Glomerular visceral epithelial cell (primary cell): ENCODE data around the gene PLA2G3.
"Not testable (repeated sequence)": the region's sequence is repeated elsewhere in the genome, so short reads cannot be mapped to it uniquely, and the experiment has no call there.

ENCODE experiments used
- DNase-seq: peaks from one replicate; pipeline ENCODE4 v3.0.0-alpha.2; 2016; ENCODE audit errors: extremely low spot score

Gene PLA2G3

GRCh38 chr22:31139866-31140716, at the start of gene PLA2G3:
Gene PLA2G3, minus strand, starts transcription at chr22:31140508. Its CDS starts 154 bp downstream, at chr22:31140354.
- peak; percentile 13 for DNase-seq

GRCh38 chr22:31187627-31188026, 47.3 kb upstream of the PLA2G3 start:
- no peak for DNase-seq

GRCh38 chr22:31185056-31185455, 44.7 kb upstream of the PLA2G3 start:
- no peak for DNase-seq

- no peak for DNase-seq
Measured at GRCh38 chr22:31184015-31184414, 43.7 kb upstream of the PLA2G3 start.

- peak; percentile 84 for DNase-seq
Measured at GRCh38 chr22:31179345-31179744, 39.0 kb upstream of the PLA2G3 start.

- DNase-seq: no peak
Measured at GRCh38 chr22:31178859-31179258, 38.6 kb upstream of the PLA2G3 start.

GRCh38 chr22:31177420-31178162, 37.3 kb upstream of the PLA2G3 start:
- peak; percentile 81 for DNase-seq

GRCh38 chr22:31176923-31177322, 36.6 kb upstream of the PLA2G3 start:
- DNase-seq: no peak

- peak; percentile 49 for DNase-seq
Measured at GRCh38 chr22:31173386-31174145, 33.3 kb upstream of the PLA2G3 start.

GRCh38 chr22:31171734-31172133, 31.4 kb upstream of the PLA2G3 start:
- DNase-seq: not testable (repeated sequence)

GRCh38 chr22:31170971-31171370, 30.7 kb upstream of the PLA2G3 start:
- DNase-seq: no peak

GRCh38 chr22:31162015-31162765, 21.9 kb upstream of the PLA2G3 start:
- peak; percentile 13 for DNase-seq

GRCh38 chr22:31161386-31161785, 21.1 kb upstream of the PLA2G3 start:
- no peak for DNase-seq

- DNase-seq: no peak
Measured at GRCh38 chr22:31160328-31160978, 20.1 kb upstream of the PLA2G3 start.

- no peak for DNase-seq
Measured at GRCh38 chr22:31155422-31155821, 15.1 kb upstream of the PLA2G3 start.

GRCh38 chr22:31154975-31155374, 14.7 kb upstream of the PLA2G3 start:
- no peak for DNase-seq

- no peak for DNase-seq
Measured at GRCh38 chr22:31153357-31153756, 13.0 kb upstream of the PLA2G3 start.

- no peak for DNase-seq
Measured at GRCh38 chr22:31151872-31152271, 11.6 kb upstream of the PLA2G3 start.

- DNase-seq: no peak
Measured at GRCh38 chr22:31150615-31151014, 10.3 kb upstream of the PLA2G3 start.

GRCh38 chr22:31148953-31149627, 8.8 kb upstream of the PLA2G3 start:
- DNase-seq: peak; percentile 72
